Activated CD8-positive, alpha-beta memory T cell treated with anti-CD3 and anti-CD28 coated beads, Interleukin-2, amount 50 U/mL, for 4 hours (primary cell): ENCODE measurements around the gene PLSCR2.
"Not testable (repeated sequence)": the region's sequence is repeated elsewhere in the genome, so short reads cannot be mapped to it uniquely, and the experiment has no call there.

Experiments
- DNase-seq: peaks from one replicate; pipeline ENCODE4 v3.0.0-alpha.2; 2020

PLSCR2 gene

GRCh38 chr3:146414010-146414409, 55.4 kb downstream of the PLSCR2 start:
- no peak for DNase-seq

- DNase-seq: not testable (repeated sequence)
Observed at GRCh38 chr3:146412711-146413110, 56.6 kb downstream of the PLSCR2 start.

- no peak for DNase-seq
Observed at GRCh38 chr3:146407956-146408355, 61.4 kb downstream of the PLSCR2 start.

- no peak for DNase-seq
Observed at GRCh38 chr3:146404436-146404835, 64.9 kb downstream of the PLSCR2 start.

- no peak for DNase-seq
Observed at GRCh38 chr3:146403792-146404191, 65.6 kb downstream of the PLSCR2 start.

- no peak for DNase-seq
Observed at GRCh38 chr3:146396792-146397191, 72.6 kb downstream of the PLSCR2 start.

- DNase-seq: no peak
Observed at GRCh38 chr3:146395164-146395563, 74.2 kb downstream of the PLSCR2 start.

GRCh38 chr3:146390957-146391356, 78.4 kb downstream of the PLSCR2 start:
- DNase-seq: no peak

- no peak for DNase-seq
Observed at GRCh38 chr3:146390006-146390772, 79.2 kb downstream of the PLSCR2 start.

GRCh38 chr3:146387566-146387965, 81.8 kb downstream of the PLSCR2 start:
- no peak for DNase-seq

GRCh38 chr3:146386936-146387335, 82.4 kb downstream of the PLSCR2 start:
- DNase-seq: no peak

- no peak for DNase-seq
Observed at GRCh38 chr3:146384786-146385185, 84.6 kb downstream of the PLSCR2 start.
